Calu3 (cell line): ENCODE results near the gene SSRP1. TPM values are rescaled to one million over a fixed set of nuclear protein-coding genes. Genes with fewer than 3 reads are reported as not detected.

ENCODE experiments used
- BruUV-seq: library from RNA; stranded (reverse); fragments of 400-500 nt; replicated peaks from 2 replicates; lab custom pipeline; 2021; lab: Mats Ljungman, UMichigan
- CTCF ChIA-PET: fragments of 300-600 bp; sonication (Branson Sonifier 250); formaldehyde crosslinking; loops from one replicate; lab custom pipeline; 2022; ENCODE audit warnings: antibody characterized with exemption; lab: Charles Lee
- DNase-seq: peaks from one replicate; pipeline ENCODE4 v3.0.0; 2022
- H3K27ac Mint-ChIP-seq: one replicate; pipeline ENCODE4 v1.8.0; 2022; ENCODE audit warnings: mixed read lengths; ENCODE audit not compliant: unreplicated experiment
- H3K27me3 Mint-ChIP-seq: one replicate; pipeline ENCODE4 v1.8.0; 2022; ENCODE audit warnings: mixed read lengths; ENCODE audit not compliant: unreplicated experiment
- H3K36me3 Mint-ChIP-seq: one replicate; pipeline ENCODE4 v1.8.0; 2022; ENCODE audit warnings: mild to moderate bottlenecking, moderate library complexity, mixed read lengths; ENCODE audit not compliant: insufficient read depth, unreplicated experiment
- H3K4me1 Mint-ChIP-seq: one replicate; pipeline ENCODE4 v1.8.0; 2022; ENCODE audit warnings: mild to moderate bottlenecking, low read depth, mixed read lengths; ENCODE audit not compliant: unreplicated experiment
- H3K4me3 Mint-ChIP-seq: one replicate; pipeline ENCODE4 v1.8.0; 2022; ENCODE audit warnings: mild to moderate bottlenecking, low read depth, moderate library complexity, mixed read lengths; ENCODE audit not compliant: unreplicated experiment
- H3K9me3 Mint-ChIP-seq: one replicate; pipeline ENCODE4 v1.8.0; 2022; ENCODE audit warnings: low read depth, mixed read lengths; ENCODE audit not compliant: unreplicated experiment
- CTCF ChIP-seq: fragments of 200-600 bp; IDR thresholded peaks from one replicate; pipeline ENCODE4 v1.8.0; 2022; ENCODE audit warnings: antibody characterized with exemption; ENCODE audit not compliant: unreplicated experiment
- intact Hi-C: fragments of 100-400 bp; cut with micrococcal nuclease; formaldehyde crosslinking; loops from one replicate; pipeline ENCODE4 v1.10.0; 2022; ENCODE audit not compliant: unreplicated experiment
- total RNA-seq: library from RNA; stranded (reverse); gene quantifications from 2 replicates; pipeline ENCODE4 v1.2.3, GENCODE V29; 2022

SSRP1 gene
- total RNA-seq, 1 experiment from 2014 or later, result 145 TPM

GRCh38 chr11:57320719-57321387 is 14.8 kb downstream of the SSRP1 start:
- H3K36me3 Mint-ChIP-seq, result peaks cover 57% of the 10 kb centered on the region
- BruUV-seq, result TSS peak; percentile 2
- H3K9me3 Mint-ChIP-seq, result no peaks in the 10 kb centered on the region
- intact Hi-C loops, result no loop called here
- CTCF ChIA-PET, result interaction anchor here (0.8 to 3.0 kb wide), 2 partner anchors 9 to 11 kb away, joined by 3 to 17 read pairs; no protein-coding TSS in a partner anchor
- DNase-seq, result no peak
- no peaks in the 10 kb centered on the region for H3K27me3 Mint-ChIP-seq
- H3K4me3 Mint-ChIP-seq, result peak overlapping the region; percentile 86
- peaks cover 40% of the 10 kb centered on the region for H3K4me1 Mint-ChIP-seq
- H3K27ac Mint-ChIP-seq, result peak overlapping the region; percentile 10
- TF ChIP-seq CTCF, result no peak

- intact Hi-C loops, result no loop called here
- no peak for TF ChIP-seq CTCF
- no TSS peak for BruUV-seq
Observed at GRCh38 chr11:57320067-57320718, 15.5 kb downstream of the SSRP1 start.

GRCh38 chr11:57318178-57318577 is 17.5 kb downstream of the SSRP1 start:
- CTCF ChIA-PET, result interaction anchor here (0.7 kb wide), 1 partner anchor 30 kb away, joined by 5 read pairs; no protein-coding TSS in a partner anchor
- H3K4me1 Mint-ChIP-seq, result peaks cover 28% of the 10 kb centered on the region
- BruUV-seq, result no TSS peak
- no peak for TF ChIP-seq CTCF
- no peak overlapping the region for H3K27ac Mint-ChIP-seq
- peaks cover 32% of the 10 kb centered on the region for H3K36me3 Mint-ChIP-seq
- intact Hi-C loops, result no loop called here
- DNase-seq, result no peak
- H3K9me3 Mint-ChIP-seq, result no peaks in the 10 kb centered on the region
- no peak overlapping the region for H3K4me3 Mint-ChIP-seq
- H3K27me3 Mint-ChIP-seq, result no peaks in the 10 kb centered on the region

More at GRCh38 chr11:57320067-57320718, 15.5 kb downstream of the SSRP1 start:
- no peaks in the 10 kb centered on the region for H3K9me3 Mint-ChIP-seq
- H3K27me3 Mint-ChIP-seq, result no peaks in the 10 kb centered on the region
- peaks cover 50% of the 10 kb centered on the region for H3K36me3 Mint-ChIP-seq
- H3K27ac Mint-ChIP-seq, result no peak overlapping the region
- no peak overlapping the region for H3K4me3 Mint-ChIP-seq
- CTCF ChIA-PET, result interaction anchor here (0.8 to 3.0 kb wide), 2 partner anchors 8 to 10 kb away, joined by 3 to 17 read pairs; no protein-coding TSS in a partner anchor
- no peak for DNase-seq
- H3K4me1 Mint-ChIP-seq, result peaks cover 33% of the 10 kb centered on the region

GRCh38 chr11:57316017-57316416 is 19.7 kb downstream of the SSRP1 start:
- no peak for TF ChIP-seq CTCF
- H3K9me3 Mint-ChIP-seq, result no peaks in the 10 kb centered on the region
- no peak for DNase-seq
- H3K27me3 Mint-ChIP-seq, result no peaks in the 10 kb centered on the region
- intact Hi-C loops, result no loop called here
- H3K4me1 Mint-ChIP-seq, result peaks cover 15% of the 10 kb centered on the region
- no TSS peak for BruUV-seq
- H3K27ac Mint-ChIP-seq, result no peak overlapping the region
- CTCF ChIA-PET, result no interaction called here
- no peak overlapping the region for H3K4me3 Mint-ChIP-seq
- peaks cover 28% of the 10 kb centered on the region for H3K36me3 Mint-ChIP-seq
